ENCODE measurements around the gene STK35. TPM values are rescaled to one million over a fixed set of nuclear protein-coding genes. Genes with fewer than 3 reads are reported as not detected.
A peak's percentile ranks its signal among the peaks of the same experiment; 100 is the strongest.

Gene STK35
- total and polyA plus RNA-seq, 2 of the 13 experiments (the other 11 are each of a cell fraction or from before 2014, with no cell fraction given), result 27.4 to 29.8 TPM

DNA sequence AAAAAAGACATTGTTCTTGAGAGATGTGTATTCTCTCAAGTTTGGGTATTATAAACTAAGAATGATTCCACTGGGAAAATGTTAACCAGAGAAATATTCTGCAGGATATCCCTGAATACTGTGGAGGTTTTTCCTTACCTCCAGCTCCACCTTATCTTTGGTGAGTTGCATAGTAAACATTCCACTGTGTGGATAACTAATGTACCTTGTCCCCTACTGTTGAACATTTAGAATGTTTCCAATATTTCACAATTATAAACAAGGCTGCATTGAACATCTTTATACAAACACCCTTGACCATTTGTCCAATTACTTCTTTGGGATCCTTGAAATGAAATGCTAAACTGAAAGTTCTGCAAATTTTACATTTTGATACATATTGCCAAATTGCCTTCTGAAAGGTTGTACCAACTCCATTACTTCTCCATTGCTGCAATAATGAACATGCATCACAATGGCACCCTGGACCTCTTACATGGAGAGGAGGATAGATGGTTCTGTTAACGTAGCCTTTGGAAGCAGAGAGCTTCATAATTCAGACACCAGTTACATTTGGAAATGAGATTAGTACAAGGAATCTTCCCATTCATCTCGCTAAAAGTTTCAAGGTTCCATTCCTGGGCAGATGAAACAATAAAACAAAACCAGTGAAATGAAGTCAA lies 35.0 kb upstream of the STK35 start (continued):
- TF ChIP-seq U2AF1 (optimal IDR thresholded peaks at IDR 0.05; ENCODE audit: low read depth, low read length) (no peak), ZBTB7B (CRISPR knock-in tag; IDR thresholded peaks at IDR 0.05) (no peak), ZNF879 (CRISPR knock-in tag; IDR thresholded peaks at IDR 0.05) (no peak), ZNF225 (CRISPR knock-in tag; IDR thresholded peaks at IDR 0.05) (no peak), ZNF33B (CRISPR knock-in tag; IDR thresholded peaks at IDR 0.05) (no peak), ZNF30 (CRISPR knock-in tag; IDR thresholded peaks at IDR 0.05) (no peak), TRIM22 (IDR thresholded peaks at IDR 0.05) (no peak), ZBTB49 (CRISPR knock-in tag; IDR thresholded peaks at IDR 0.05; ENCODE audit: borderline replicate concordance) (0 out of 2 replicates have a peak, but pooled peaks have one; percentile 51), CBX5 (CRISPR knock-in tag; IDR thresholded peaks at IDR 0.05; ENCODE audit: borderline replicate concordance) (no peak), ZFP41 (CRISPR knock-in tag; IDR thresholded peaks at IDR 0.05; ENCODE audit: borderline replicate concordance) (no peak), ZNF280D (CRISPR knock-in tag; IDR thresholded peaks at IDR 0.05) (peak; percentile 97), KAT8 (CRISPR knock-in tag; IDR thresholded peaks at IDR 0.05) (peak; percentile 50; the same call in 1 of the 2 replicates), PATZ1 (CRISPR knock-in tag; IDR thresholded peaks at IDR 0.05) (peak; percentile 50; the same call in 1 of the 2 replicates), ARID2 (CRISPR knock-in tag; IDR thresholded peaks at IDR 0.05; ENCODE audit: borderline replicate concordance) (no peak)
- TF ChIP-seq, protein P1, sequence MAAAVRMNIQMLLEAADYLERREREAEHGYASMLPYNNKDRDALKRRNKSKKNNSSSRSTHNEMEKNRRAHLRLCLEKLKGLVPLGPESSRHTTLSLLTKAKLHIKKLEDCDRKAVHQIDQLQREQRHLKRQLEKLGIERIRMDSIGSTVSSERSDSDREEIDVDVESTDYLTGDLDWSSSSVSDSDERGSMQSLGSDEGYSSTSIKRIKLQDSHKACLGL (CRISPR knock-in tag; IDR thresholded peaks at IDR 0.05), result no peak

Measured in HepG2 (cell line).